Glutamatergic neuron (in vitro differentiated cells): ENCODE measurements around the gene TMEM192. TPM values are rescaled to one million over a fixed set of nuclear protein-coding genes. Genes with fewer than 3 reads are reported as not detected.

Source experiments
- DNase-seq: peaks from one replicate; pipeline ENCODE4 v3.0.0; 2022
- H3K27ac Mint-ChIP-seq: one replicate; pipeline ENCODE4 v1.8.0; 2020; ENCODE audit warnings: mild to moderate bottlenecking, mixed read lengths, inconsistent platforms; ENCODE audit not compliant: unreplicated experiment
- H3K27me3 Mint-ChIP-seq: one replicate; pipeline ENCODE4 v1.8.0; 2020; ENCODE audit warnings: mild to moderate bottlenecking, moderate library complexity, mixed read lengths, inconsistent platforms; ENCODE audit not compliant: unreplicated experiment
- H3K36me3 Mint-ChIP-seq: one replicate; pipeline ENCODE4 v1.8.0; 2020; ENCODE audit warnings: mild to moderate bottlenecking, mixed read lengths, inconsistent platforms; ENCODE audit not compliant: unreplicated experiment
- H3K4me1 Mint-ChIP-seq: one replicate; pipeline ENCODE4 v1.8.0; 2020; ENCODE audit warnings: mild to moderate bottlenecking, low read depth, mixed read lengths, inconsistent platforms; ENCODE audit not compliant: unreplicated experiment
- H3K4me3 Mint-ChIP-seq: one replicate; pipeline ENCODE4 v1.8.0; 2020; ENCODE audit warnings: mild to moderate bottlenecking, mixed read lengths, inconsistent platforms; ENCODE audit not compliant: unreplicated experiment
- H3K9me3 Mint-ChIP-seq: one replicate; pipeline ENCODE4 v1.8.0; 2020; ENCODE audit warnings: mild to moderate bottlenecking, moderate library complexity, mixed read lengths, inconsistent platforms; ENCODE audit not compliant: unreplicated experiment
- total RNA-seq: library from RNA; stranded (reverse); fragmentation: NEBNext Ultra II Directional; extraction: Animal tissue kit (Norgen Biotek cat#: 25700); gene quantifications from one replicate; pipeline ENCODE4 v1.2.1, GENCODE V29; 2021; ENCODE audit not compliant: unreplicated experiment
- TF ChIP-seq, protein P1 (sequence below): fragments of 200-600 bp; sonication (generic); IDR thresholded peaks from one replicate; pipeline ENCODE4 v1.5.0; 2021; ENCODE audit not compliant: partially characterized antibody, unreplicated experiment

Gene TMEM192
- total RNA-seq, 1 donor from 2014 or later = 16.9 TPM

DNA sequence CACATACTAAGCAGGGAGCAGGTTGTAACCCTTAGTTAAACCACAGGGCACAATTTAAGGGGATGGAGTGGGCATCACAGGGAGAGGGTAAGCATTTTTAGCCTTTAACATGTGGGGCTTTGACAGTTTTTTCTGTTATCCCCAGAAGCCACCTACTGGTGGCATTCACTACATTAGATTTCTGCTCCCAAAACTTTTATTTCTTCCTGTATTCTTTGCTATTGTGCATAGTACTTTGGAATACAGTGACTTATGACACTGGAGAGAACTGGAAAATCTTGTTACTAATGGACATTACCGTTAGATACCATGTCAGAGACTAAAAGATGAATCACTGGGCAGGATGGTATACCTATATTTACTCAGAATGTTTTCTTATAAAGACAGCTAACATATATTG is 51.7 kb downstream of the TMEM192 start:
- TF ChIP-seq, protein P1, sequence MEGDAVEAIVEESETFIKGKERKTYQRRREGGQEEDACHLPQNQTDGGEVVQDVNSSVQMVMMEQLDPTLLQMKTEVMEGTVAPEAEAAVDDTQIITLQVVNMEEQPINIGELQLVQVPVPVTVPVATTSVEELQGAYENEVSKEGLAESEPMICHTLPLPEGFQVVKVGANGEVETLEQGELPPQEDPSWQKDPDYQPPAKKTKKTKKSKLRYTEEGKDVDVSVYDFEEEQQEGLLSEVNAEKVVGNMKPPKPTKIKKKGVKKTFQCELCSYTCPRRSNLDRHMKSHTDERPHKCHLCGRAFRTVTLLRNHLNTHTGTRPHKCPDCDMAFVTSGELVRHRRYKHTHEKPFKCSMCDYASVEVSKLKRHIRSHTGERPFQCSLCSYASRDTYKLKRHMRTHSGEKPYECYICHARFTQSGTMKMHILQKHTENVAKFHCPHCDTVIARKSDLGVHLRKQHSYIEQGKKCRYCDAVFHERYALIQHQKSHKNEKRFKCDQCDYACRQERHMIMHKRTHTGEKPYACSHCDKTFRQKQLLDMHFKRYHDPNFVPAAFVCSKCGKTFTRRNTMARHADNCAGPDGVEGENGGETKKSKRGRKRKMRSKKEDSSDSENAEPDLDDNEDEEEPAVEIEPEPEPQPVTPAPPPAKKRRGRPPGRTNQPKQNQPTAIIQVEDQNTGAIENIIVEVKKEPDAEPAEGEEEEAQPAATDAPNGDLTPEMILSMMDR = peak; percentile 41
- H3K4me1 Mint-ChIP-seq = peaks cover 1% of the 10 kb centered on the region
- H3K9me3 Mint-ChIP-seq = no peaks in the 10 kb centered on the region
- DNase-seq = no peak
- no peaks in the 10 kb centered on the region for H3K36me3 Mint-ChIP-seq
- H3K27ac Mint-ChIP-seq = no peak overlapping the region
- H3K4me3 Mint-ChIP-seq = no peak overlapping the region
- no peaks in the 10 kb centered on the region for H3K27me3 Mint-ChIP-seq

DNA sequence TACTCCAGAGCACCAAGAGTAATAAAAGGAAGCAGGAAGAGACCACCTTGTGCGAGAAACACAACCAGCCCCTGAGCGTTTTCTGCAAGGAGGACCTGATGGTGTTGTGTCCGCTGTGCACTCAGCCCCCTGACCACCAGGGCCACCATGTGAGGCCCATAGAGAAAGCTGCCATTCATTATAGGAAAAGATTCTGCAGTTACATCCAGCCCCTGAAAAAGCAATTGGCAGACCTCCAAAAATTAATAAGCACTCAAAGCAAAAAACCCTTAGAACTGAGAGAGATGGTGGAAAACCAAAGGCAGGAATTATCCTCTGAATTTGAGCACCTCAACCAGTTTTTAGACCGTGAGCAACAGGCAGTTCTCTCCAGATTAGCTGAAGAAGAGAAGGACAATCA is 53.3 kb downstream of the TMEM192 start:
- no peak overlapping the region for H3K4me3 Mint-ChIP-seq
- H3K4me1 Mint-ChIP-seq = peaks cover 1% of the 10 kb centered on the region
- no peaks in the 10 kb centered on the region for H3K36me3 Mint-ChIP-seq
- H3K27me3 Mint-ChIP-seq = peaks cover 5% of the 10 kb centered on the region
- no peak overlapping the region for H3K27ac Mint-ChIP-seq
- TF ChIP-seq, protein P1 = no peak
- DNase-seq = no peak
- no peaks in the 10 kb centered on the region for H3K9me3 Mint-ChIP-seq

DNA sequence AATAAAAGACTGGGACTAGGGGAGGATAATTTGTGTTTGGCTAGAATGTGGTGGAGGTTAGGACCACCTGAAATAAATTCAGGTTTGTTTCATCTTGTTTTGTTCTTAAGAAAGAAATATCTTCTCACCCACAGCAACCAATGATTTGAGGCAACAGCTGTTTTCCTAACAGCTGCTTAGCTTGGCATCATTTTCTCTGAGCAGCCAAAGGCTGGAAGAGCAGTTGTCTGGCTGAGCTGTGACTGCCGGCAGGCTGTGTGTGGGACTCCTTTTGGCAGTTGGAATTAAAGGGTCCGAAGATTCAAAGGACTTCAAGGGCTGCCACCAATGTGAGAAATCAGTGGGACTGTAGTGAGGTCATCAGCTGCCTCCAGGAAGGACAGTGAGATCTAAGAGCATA is 54.0 kb downstream of the TMEM192 start:
- Mint-ChIP-seq H3K9me3 (no peaks in the 10 kb centered on the region), H3K4me1 (peaks cover 3% of the 10 kb centered on the region), H3K27me3 (peaks cover 5% of the 10 kb centered on the region), H3K27ac (no peak overlapping the region), H3K4me3 (no peak overlapping the region), H3K36me3 (no peaks in the 10 kb centered on the region)
- TF ChIP-seq, protein P1 = no peak
- no peak for DNase-seq

- Mint-ChIP-seq H3K27me3 (peaks cover 11% of the 10 kb centered on the region), H3K9me3 (peaks cover 8% of the 10 kb centered on the region), H3K4me3 (no peak overlapping the region), H3K27ac (peak overlapping the region; percentile 33), H3K36me3 (no peaks in the 10 kb centered on the region), H3K4me1 (peaks cover 14% of the 10 kb centered on the region)
- TF ChIP-seq, protein P1 = no peak
- no peak for DNase-seq
Observed at GRCh38 chr4:165055601-165056000, 57.1 kb downstream of the TMEM192 start.

GRCh38 chr4:165053645-165054044 is 59.0 kb downstream of the TMEM192 start, which contains the start of gene TRIM75:
TSS of gene TRIM75 (plus strand) at chr4:165053866. CDS start at chr4:165059148, 5,282 bp downstream.
- peaks cover 8% of the 10 kb centered on the region for H3K9me3 Mint-ChIP-seq
- no peaks in the 10 kb centered on the region for H3K36me3 Mint-ChIP-seq
- TF ChIP-seq, protein P1 = no peak
- DNase-seq = no peak
- H3K4me3 Mint-ChIP-seq = peak within 1 kb of the TSS; percentile 42
- H3K27me3 Mint-ChIP-seq = peaks cover 11% of the 10 kb centered on the region
- peaks cover 12% of the 10 kb centered on the region for H3K4me1 Mint-ChIP-seq
- H3K27ac Mint-ChIP-seq = peak within 1 kb of the TSS; percentile 97
